Kidney tubule cell (primary cell): ENCODE data around the gene KCP.
"Not testable (repeated sequence)": the region's sequence is repeated elsewhere in the genome, so short reads cannot be mapped to it uniquely, and the experiment has no call there.

Experiments
- DNase-seq: peaks from one replicate; pipeline ENCODE4 v3.0.0-alpha.2; 2018; ENCODE audit warnings: low spot score

KCP gene

GRCh38 chr7:128921866-128922440 is 11.4 kb upstream of the KCP start:
- DNase-seq: no peak

DNA sequence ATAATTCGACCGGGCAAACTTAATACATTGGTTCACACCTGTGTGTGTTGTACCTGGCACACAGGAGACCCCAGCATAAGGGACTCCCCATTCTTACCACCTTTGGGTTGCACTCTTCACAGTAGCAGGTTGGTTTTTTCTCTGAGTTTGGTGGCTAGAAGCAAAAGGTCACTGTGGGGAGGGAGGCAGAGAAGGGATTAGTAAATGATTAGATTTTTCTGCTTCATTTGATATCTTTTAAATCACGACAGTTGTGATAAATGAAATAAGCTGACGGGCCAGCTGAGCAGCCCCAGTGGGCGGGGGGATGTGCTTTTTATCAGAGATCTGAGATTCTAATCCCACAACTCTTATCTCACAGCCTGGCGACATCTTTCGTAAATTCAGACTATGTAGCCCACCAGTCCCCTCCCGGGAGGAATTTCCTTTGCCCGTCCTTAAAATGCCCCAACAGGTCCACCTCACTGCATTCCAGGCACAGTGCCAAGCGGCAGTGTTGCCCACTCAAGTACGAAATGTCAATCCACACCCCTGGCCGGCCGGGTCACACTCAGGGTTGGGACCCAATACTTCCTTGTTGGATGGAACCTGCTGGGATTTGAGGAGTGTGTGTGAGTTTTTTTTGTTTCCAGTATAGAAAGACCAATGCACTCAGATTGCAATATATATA is 10.5 kb upstream of the KCP start:
- peak; percentile 70 for DNase-seq

- DNase-seq: peak; percentile 46
These were observed 9.6 kb upstream of the KCP start for GRCh38 chr7:128919881-128920799.

GRCh38 chr7:128919241-128919640 is 8.7 kb upstream of the KCP start:
- no peak for DNase-seq

GRCh38 chr7:128918016-128918665 is 7.6 kb upstream of the KCP start:
- no peak for DNase-seq

GRCh38 chr7:128917122-128917521 is 6.6 kb upstream of the KCP start:
- no peak for DNase-seq

DNA sequence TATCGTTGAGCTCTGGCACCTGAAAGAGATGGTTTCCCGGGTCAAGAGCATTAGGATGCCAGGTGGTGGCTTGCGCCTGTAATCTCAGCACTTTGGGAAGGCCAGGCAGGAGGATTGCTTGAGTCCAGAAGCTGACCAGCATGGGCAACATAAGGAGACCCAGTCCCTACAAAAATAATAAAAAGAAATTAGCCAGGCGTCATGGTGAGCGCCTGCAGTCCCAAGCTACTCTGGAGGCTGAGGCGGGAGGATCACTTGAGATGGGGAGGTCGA is 6.1 kb upstream of the KCP start:
- DNase-seq: no peak

GRCh38 chr7:128915841-128916642 is 5.5 kb upstream of the KCP start:
- no peak for DNase-seq

GRCh38 chr7:128915271-128915819 is 4.8 kb upstream of the KCP start:
- DNase-seq: no peak

- no peak for DNase-seq
These were observed 4.2 kb upstream of the KCP start for GRCh38 chr7:128914566-128915151.

DNA sequence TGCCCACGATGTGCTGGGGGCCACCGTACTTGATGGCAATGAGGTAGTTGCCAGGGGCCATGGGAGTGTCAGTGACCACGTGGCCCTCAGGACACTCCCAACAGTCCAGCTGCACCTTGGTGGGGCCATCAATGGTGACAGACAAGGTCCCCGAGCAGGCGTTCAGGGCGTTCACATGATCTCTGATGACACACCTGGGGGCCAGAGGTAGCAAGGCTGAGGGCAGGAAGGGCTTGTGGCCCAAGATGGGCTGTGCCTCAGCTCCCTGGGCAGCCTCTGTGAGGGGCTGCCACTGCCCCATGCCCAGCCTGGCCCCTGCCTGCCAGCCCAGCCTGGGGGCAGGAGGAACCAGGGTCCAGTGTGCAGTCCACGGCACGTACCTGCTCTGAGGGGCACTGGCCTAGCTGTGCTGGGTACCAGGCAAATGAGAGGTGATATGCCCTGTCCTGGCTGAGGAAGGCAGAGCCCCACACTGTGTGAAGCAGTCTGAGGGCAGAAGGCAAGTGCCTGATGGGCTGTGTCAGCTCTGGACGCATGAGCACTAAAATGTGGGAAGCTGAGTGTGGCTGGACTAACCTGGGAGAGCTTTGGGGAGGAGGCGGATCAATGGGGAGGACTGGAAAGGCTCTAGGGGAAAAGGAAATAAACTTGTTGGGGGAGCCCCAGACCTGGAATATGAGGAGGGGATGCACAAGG is 3.5 kb upstream of the KCP start:
- DNase-seq: no peak

- not testable (repeated sequence) for DNase-seq
These were observed 2.4 kb upstream of the KCP start for GRCh38 chr7:128912709-128913495.

DNA sequence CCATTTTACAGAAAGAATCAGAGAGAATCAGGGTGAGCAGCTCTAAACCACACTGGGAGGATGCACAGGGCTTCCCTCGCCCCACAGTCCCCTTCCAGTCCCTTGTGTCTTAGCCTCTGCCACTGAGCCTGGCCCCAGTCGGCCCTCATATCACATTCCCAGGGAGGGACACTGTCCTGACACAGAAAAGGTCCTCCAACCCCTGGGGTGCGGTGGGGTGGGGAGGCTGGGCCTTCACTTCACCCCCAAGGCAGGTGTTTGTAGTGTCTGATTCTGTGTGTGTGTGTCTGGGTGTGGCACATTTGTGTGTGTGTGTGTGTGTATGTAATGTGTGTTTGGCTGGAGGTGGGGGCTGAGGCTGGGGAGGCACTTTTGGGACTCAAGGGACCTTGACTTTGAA is 1.8 kb upstream of the KCP start:
- DNase-seq: no peak

DNA sequence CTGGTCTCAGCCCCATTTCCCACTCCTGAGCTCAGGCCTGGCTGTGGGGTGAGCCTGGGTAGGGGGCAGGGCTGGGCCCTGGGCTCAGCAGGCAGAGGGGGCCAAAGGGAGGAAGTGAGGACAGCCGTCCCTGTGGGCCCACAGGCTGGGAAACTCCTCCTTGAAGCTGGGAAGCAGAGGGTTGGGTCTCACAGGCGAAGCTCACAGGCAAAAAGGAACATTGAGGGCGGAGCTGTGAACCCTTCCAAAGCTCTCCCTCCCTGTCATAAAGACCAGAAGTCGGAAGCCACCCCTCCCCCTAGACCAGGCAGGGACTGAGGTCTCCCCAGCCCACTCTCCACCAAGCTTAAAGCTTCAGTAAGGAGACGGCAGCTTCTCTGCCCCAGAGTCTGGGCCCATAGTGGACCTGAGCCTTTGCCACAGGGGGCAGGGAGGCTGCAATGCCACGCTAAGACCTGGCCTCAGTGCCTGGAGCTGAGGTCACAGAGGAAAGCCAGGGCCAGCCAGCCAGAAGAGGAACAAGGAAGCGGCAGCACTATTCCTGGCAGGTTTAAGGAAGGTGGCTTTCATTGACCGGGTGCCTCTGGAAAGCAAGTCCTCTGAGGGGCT is 1.0 kb upstream of the KCP start:
- DNase-seq: peak; percentile 83

DNA sequence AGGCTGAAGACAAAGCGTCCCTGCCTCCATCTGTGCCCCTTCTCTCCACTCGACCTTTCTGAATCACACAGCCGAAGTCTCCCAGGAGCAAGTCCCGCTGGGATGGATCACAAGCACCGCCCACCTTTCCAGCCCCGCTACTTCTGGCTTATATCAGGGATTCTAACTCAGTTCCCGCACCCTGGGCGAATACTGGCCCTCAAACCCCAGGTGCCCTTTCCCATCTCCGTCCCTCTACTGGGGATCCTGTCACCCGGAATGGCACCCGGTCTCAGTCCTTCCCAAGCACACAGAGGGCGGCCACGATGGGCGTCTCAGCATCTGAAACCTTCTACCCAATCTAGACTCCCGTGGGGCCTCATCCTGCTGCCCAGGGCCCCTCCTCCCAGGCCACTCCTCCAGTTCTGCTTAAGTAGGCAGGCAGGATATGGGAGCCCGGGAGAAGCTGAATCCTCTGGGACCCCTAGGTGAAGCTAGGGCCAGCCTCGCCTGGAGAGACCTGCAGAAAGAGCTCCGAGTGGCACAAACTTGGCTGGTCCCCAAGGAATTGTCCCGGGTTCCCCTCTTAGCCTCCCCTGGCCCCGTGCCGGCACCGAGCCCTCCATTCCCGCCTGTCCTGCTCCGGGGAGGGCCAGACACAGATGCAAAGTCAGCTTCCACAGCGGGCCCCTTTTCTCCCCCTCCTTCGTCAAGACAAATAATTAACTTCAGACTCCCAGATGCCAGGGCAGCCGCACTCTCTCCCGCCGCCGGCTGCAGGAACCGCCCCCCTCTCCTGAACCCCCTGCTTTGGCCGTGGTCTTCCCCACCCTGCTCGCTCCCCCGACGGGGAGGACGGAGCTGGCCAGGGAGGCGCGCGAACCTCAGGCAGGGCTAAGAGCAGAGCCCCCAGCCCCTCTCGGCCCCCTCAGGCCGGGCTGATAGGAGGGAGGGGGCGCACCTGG is 612 bp downstream of the KCP start:
- peak; percentile 87 for DNase-seq

DNA sequence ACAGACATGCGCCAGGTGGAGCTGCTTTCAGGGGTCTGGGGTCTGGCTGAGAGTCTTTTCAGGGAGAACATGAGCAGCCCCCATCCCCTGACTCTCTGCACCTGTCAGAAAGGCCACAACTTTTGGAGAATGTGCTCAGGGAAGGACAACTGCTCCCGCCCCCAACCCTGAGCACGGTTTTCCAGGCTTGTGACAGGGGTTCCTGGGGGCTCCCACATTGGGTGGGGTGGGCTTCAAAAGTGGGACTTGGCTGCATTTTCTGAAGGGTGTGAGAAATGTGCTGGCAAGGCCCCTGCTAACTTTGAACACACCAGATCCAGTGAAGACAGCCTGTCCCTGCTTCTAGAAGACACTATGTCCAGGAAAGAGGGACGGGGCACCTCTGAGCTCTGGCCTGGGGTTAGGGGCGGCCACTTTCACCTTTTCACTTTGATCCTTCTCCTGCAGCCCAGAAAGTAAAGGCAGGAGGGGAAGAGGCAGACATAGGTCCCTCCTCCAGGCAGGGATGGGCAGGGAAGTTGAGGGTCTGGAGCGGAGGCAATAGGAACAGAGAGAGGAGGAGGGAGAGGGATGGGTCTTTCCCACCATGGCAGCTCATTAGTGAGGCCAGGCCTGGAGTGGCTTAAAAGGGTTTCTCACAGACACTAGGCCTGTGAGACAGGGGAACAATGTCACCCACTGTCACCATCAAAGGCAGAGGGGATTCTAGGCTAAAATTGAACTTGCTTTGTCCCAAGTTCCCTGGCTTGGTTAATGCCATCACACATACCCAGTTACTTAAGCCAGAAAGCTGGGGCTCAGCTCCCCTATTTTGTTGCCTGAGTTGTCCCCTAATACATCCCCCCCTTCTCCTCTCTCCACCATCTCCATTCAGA is 1.5 kb downstream of the KCP start:
- no peak for DNase-seq
